PC-9 (cell line): ENCODE data around the gene RIBC2. TPM values are rescaled to one million over a fixed set of nuclear protein-coding genes. Genes with fewer than 3 reads are reported as not detected.

Experiments
- BruUV-seq: library from RNA; stranded (reverse); fragments of 400-500 nt; replicated peaks from 2 replicates; lab custom pipeline; 2021; lab: Mats Ljungman, UMichigan
- CTCF ChIA-PET: fragments of 300-600 bp; sonication (Branson Sonifier 250); formaldehyde crosslinking; loops from one replicate; lab custom pipeline; 2022; ENCODE audit warnings: antibody characterized with exemption; lab: Charles Lee
- POLR2A ChIA-PET: fragments of 300-600 bp; sonication (Branson Sonifier 250); formaldehyde crosslinking; loops from one replicate; lab custom pipeline; 2022; ENCODE audit warnings: antibody characterized with exemption; ENCODE audit not compliant: unreplicated experiment; lab: Charles Lee
- DNase-seq, 2 experiments: peaks; one replicate each; pipeline versions ENCODE4 v3.0.0 to v3.0.0-alpha.2; 2015 to 2022; ENCODE audit warnings: mixed read lengths in 1 of 2
- H2AFZ ChIP-seq: fragments of 200-600 bp; sonication (generic); 2 replicates; pipeline ENCODE4 v1.8.1; 2017; ENCODE audit warnings: antibody characterized with exemption
- H3F3A ChIP-seq: fragments of 200-600 bp; sonication (generic); 2 replicates; pipeline ENCODE4 v1.8.1; 2017; ENCODE audit warnings: antibody characterized with exemption, mild to moderate bottlenecking, low read depth; ENCODE audit not compliant: insufficient read depth
- H3K27ac ChIP-seq: fragments of 200-600 bp; sonication (generic); 2 replicates; pipeline ENCODE4 v1.6.1; 2016; ENCODE audit warnings: mixed run types
- H3K27me3 ChIP-seq: fragments of 200-600 bp; sonication (generic); 2 replicates; pipeline ENCODE4 v1.6.1; 2016; ENCODE audit warnings: low read depth, mixed run types; ENCODE audit not compliant: insufficient read depth
- H3K36me3 ChIP-seq: fragments of 200-600 bp; sonication (generic); 2 replicates; pipeline ENCODE4 v1.6.1; 2016; ENCODE audit warnings: low read depth, mixed run types
- H3K4me1 ChIP-seq: fragments of 200-600 bp; sonication (generic); replicated peaks from 2 replicates; pipeline ENCODE4 v1.6.1; 2016; ENCODE audit warnings: mixed run types; ENCODE audit not compliant: insufficient read depth
- H3K4me2 ChIP-seq: fragments of 200-600 bp; sonication (generic); 2 replicates; pipeline ENCODE4 v1.6.1; 2017; ENCODE audit warnings: mixed run types
- H3K4me3 ChIP-seq: fragments of 200-600 bp; sonication (generic); 2 replicates; pipeline ENCODE4 v1.6.1; 2016; ENCODE audit warnings: mixed run types
- H3K79me2 ChIP-seq: fragments of 200-600 bp; sonication (generic); 2 replicates; pipeline ENCODE4 v1.6.1; 2017; ENCODE audit warnings: low read depth, mixed run types
- H3K9me2 ChIP-seq: fragments of 200-600 bp; sonication (generic); 2 replicates; pipeline ENCODE4 v1.8.1; 2017; ENCODE audit warnings: mild to moderate bottlenecking; ENCODE audit not compliant: insufficient read depth
- H3K9me3 ChIP-seq: fragments of 200-600 bp; sonication (generic); 2 replicates; pipeline ENCODE4 v1.8.1; 2016; ENCODE audit warnings: low read depth; ENCODE audit not compliant: insufficient read depth
- H4K20me1 ChIP-seq: fragments of 200-600 bp; sonication (generic); 2 replicates; pipeline ENCODE4 v1.8.1; 2017; ENCODE audit not compliant: insufficient read depth
- EZH2 ChIP-seq: fragments of 200-600 bp; sonication (generic); IDR thresholded peaks from 2 replicates; pipeline ENCODE4 v1.8.0; 2017; ENCODE audit warnings: antibody characterized with exemption, low read depth
- intact Hi-C: fragments of 100-400 bp; cut with micrococcal nuclease; formaldehyde crosslinking; loops from one replicate; pipeline ENCODE4 v1.10.0; 2022; ENCODE audit not compliant: unreplicated experiment
- total RNA-seq: library from RNA; stranded (reverse); gene quantifications from 2 replicates; pipeline ENCODE4 v1.2.3, GENCODE V29; 2021
- TF ChIP-seq, protein P1 (sequence below): fragments of 200-600 bp; sonication (generic); conservative IDR thresholded peaks from 2 replicates; pipeline ENCODE4 v1.6.1; 2017; ENCODE audit warnings: mixed run types, antibody characterized with exemption, mild to moderate bottlenecking, moderate library complexity

RIBC2 gene
- total RNA-seq, 1 experiment from 2014 or later: 11.0 TPM

DNA sequence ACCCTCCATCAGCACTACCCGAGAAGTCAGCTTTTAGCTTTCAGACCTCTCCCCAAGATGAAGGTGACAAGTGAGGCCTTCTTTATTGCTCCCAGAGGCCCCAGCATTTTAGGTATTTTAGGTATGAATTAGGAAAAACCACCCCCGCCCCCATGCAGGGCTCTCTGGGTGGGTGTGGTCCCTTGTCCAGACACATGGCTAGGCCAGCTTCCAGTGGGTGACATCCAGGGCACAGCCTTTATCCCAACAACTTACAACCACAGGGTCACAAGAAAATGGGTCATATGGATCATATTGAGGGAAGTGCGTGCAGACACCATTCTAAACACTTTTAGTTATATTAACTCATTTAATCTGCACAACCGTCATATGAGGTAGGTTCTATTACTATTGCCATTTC, 42.1 kb downstream of the RIBC2 start:
- H3K27me3 ChIP-seq: no peaks in the 10 kb centered on the region
- POLR2A ChIA-PET: no interaction called here
- CTCF ChIA-PET: no interaction called here

DNA sequence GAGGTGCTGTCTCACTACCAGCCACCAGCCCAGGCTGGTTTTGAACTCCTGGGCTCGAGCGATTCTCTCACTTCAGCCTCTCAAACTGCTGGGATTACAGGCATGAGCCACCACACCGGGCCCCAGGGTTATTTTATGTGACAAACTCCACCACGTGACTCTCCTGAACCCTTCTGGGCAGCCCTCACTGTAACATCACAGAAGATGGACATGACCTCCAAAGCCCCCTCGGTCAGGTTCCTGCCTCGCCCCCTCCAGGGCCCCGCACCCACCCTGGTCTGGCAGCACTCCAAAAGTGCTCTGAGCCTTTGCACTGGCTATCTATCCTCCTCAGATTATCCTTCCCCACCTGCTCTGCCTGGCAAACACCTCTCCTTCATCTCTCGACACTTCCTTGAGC, 43.3 kb downstream of the RIBC2 start:
- no peaks in the 10 kb centered on the region; the same call in 1 of the 2 replicates for H3K9me2 ChIP-seq
- ChIA-PET CTCF (interaction anchor here (0.6 kb wide), 1 partner anchor 277 kb away, joined by 4 read pairs; no protein-coding TSS in a partner anchor), POLR2A (no interaction called here)
- H3K79me2 ChIP-seq: no peaks in the 10 kb centered on the region
- no peaks in the 10 kb centered on the region for H3K4me1 ChIP-seq
- no TSS peak for BruUV-seq
- no peaks in the 10 kb centered on the region for H3F3A ChIP-seq
- intact Hi-C loops: no loop called here
- no peaks in the 10 kb centered on the region for H4K20me1 ChIP-seq
- TF ChIP-seq, protein P1, sequence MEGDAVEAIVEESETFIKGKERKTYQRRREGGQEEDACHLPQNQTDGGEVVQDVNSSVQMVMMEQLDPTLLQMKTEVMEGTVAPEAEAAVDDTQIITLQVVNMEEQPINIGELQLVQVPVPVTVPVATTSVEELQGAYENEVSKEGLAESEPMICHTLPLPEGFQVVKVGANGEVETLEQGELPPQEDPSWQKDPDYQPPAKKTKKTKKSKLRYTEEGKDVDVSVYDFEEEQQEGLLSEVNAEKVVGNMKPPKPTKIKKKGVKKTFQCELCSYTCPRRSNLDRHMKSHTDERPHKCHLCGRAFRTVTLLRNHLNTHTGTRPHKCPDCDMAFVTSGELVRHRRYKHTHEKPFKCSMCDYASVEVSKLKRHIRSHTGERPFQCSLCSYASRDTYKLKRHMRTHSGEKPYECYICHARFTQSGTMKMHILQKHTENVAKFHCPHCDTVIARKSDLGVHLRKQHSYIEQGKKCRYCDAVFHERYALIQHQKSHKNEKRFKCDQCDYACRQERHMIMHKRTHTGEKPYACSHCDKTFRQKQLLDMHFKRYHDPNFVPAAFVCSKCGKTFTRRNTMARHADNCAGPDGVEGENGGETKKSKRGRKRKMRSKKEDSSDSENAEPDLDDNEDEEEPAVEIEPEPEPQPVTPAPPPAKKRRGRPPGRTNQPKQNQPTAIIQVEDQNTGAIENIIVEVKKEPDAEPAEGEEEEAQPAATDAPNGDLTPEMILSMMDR: no peak
- TF ChIP-seq EZH2: no peak
- no peaks in the 10 kb centered on the region for H3K9me3 ChIP-seq
- H2AFZ ChIP-seq: no peak overlapping the region
- no peak overlapping the region for H3K4me3 ChIP-seq
- H3K27me3 ChIP-seq: no peaks in the 10 kb centered on the region
- H3K36me3 ChIP-seq: no peaks in the 10 kb centered on the region
- no peak overlapping the region for H3K27ac ChIP-seq
- no peak overlapping the region for H3K4me2 ChIP-seq
- DNase-seq: no peak

More for the DNA sequence above, 42.1 kb downstream of the RIBC2 start:
- H3K9me2 ChIP-seq: no peaks in the 10 kb centered on the region; the same call in 1 of the 2 replicates
- no peak overlapping the region for H3K27ac ChIP-seq
- no peaks in the 10 kb centered on the region for H3K79me2 ChIP-seq
- DNase-seq: no peak
- H3K9me3 ChIP-seq: no peaks in the 10 kb centered on the region
- no peaks in the 10 kb centered on the region for H3K4me1 ChIP-seq
- no peak for TF ChIP-seq EZH2
- TF ChIP-seq, protein P1: no peak
- no peak overlapping the region for H3K4me3 ChIP-seq
- no TSS peak for BruUV-seq
- no peaks in the 10 kb centered on the region for H4K20me1 ChIP-seq
- 0 out of 2 replicates have a peak, but pooled peaks cover 3% of the 10 kb centered on the region for H3F3A ChIP-seq
- no peaks in the 10 kb centered on the region for H3K36me3 ChIP-seq
- intact Hi-C loops: no loop called here
- H3K4me2 ChIP-seq: no peak overlapping the region
- H2AFZ ChIP-seq: no peak overlapping the region

DNA sequence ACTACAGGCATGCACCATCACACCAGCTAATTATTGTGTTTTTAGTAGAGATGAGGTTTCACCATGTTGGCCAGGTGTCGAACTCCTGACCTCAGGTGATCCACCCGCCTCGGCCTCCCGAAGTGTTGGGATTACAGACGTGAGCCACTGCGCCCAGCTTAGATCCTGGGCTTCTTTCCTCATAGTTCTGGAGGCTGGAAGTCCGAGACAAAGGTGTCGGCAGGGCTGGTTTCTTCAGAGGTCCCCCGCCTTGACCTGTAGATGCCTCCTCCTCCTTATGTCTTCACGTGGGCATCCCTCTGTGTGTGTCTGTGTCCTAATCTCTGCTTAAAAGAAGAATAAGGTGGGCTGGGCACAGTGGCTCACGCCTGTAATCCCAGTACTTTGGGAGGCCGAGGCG, 45.0 kb downstream of the RIBC2 start:
- H3K27ac ChIP-seq: no peak overlapping the region
- intact Hi-C loops: no loop called here
- H3K9me2 ChIP-seq: no peaks in the 10 kb centered on the region; the same call in 1 of the 2 replicates
- CTCF ChIA-PET: no interaction called here
- DNase-seq: no peak
- no peaks in the 10 kb centered on the region for H3K79me2 ChIP-seq
- H3K4me3 ChIP-seq: no peak overlapping the region
- H3K9me3 ChIP-seq: no peaks in the 10 kb centered on the region
- POLR2A ChIA-PET: no interaction called here
- no peak for TF ChIP-seq EZH2
- no peak overlapping the region for H2AFZ ChIP-seq
- no peaks in the 10 kb centered on the region for H4K20me1 ChIP-seq
- H3K36me3 ChIP-seq: no peaks in the 10 kb centered on the region
- no peaks in the 10 kb centered on the region for H3K4me1 ChIP-seq
- H3K4me2 ChIP-seq: no peak overlapping the region
- no peaks in the 10 kb centered on the region for H3K27me3 ChIP-seq
- no peaks in the 10 kb centered on the region for H3F3A ChIP-seq
- BruUV-seq: no TSS peak

DNA sequence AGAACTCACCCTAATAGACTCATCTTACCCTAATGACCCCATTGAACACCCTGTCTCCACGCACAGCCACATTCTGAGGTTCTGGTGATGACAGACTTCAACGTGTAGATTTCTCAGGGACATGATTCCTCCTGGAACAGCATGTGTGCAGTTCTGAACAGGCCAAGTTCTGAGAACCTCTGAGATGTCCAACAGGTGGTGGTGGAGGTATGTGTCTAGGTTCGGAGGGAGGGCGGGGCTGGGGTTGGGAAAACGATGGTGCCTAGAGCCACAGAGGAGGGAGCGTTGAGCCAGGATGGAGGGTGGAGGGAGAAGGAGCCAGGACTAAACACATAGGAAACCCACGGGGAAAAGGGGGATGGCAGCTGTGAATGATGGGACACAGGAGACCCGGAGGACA, 45.7 kb downstream of the RIBC2 start:
- ChIA-PET POLR2A (no interaction called here), CTCF (no interaction called here)
- no peak overlapping the region for H2AFZ ChIP-seq
- TF ChIP-seq EZH2: no peak
- TF ChIP-seq, protein P1: no peak
- no peak overlapping the region for H3K4me3 ChIP-seq
- no peaks in the 10 kb centered on the region for H4K20me1 ChIP-seq
- H3F3A ChIP-seq: no peaks in the 10 kb centered on the region
- DNase-seq: no peak
- no peaks in the 10 kb centered on the region; the same call in 1 of the 2 replicates for H3K9me2 ChIP-seq
- intact Hi-C loops: no loop called here
- no peak overlapping the region for H3K27ac ChIP-seq
- H3K36me3 ChIP-seq: no peaks in the 10 kb centered on the region
- no peaks in the 10 kb centered on the region for H3K27me3 ChIP-seq
- H3K4me2 ChIP-seq: no peak overlapping the region
- BruUV-seq: no TSS peak
- H3K79me2 ChIP-seq: no peaks in the 10 kb centered on the region
- no peaks in the 10 kb centered on the region for H3K4me1 ChIP-seq
- no peaks in the 10 kb centered on the region for H3K9me3 ChIP-seq
